Subcutaneous adipose tissue (tissue), 4 donors: ENCODE results near the gene BAG3. TPM values are rescaled to one million over a fixed set of nuclear protein-coding genes. Genes with fewer than 3 reads are reported as not detected.

Experiments used
- CTCF ChIP-seq: fragments of 450-650 bp; IDR thresholded peaks from one replicate; pipeline ENCODE4 v1.5.1; 2016; ENCODE audit warnings: low read depth, mild to moderate bottlenecking, control low read depth, antibody characterized with exemption, moderate library complexity
- total RNA-seq, 4 donors: library from RNA; depleted of rRNA; stranded (reverse); fragments of >200 nt; gene quantifications; one replicate each; pipeline ENCODE4 v1.1.0, GENCODE V29; 2016

The BAG3 gene
- total RNA-seq, 4 donors from 2014 or later: 16.1 to 33.1 (median 21.1) TPM

- TF ChIP-seq CTCF: no peak
Observed at GRCh38 chr10:119658274-119658673, 7.1 kb downstream of the BAG3 start.

DNA sequence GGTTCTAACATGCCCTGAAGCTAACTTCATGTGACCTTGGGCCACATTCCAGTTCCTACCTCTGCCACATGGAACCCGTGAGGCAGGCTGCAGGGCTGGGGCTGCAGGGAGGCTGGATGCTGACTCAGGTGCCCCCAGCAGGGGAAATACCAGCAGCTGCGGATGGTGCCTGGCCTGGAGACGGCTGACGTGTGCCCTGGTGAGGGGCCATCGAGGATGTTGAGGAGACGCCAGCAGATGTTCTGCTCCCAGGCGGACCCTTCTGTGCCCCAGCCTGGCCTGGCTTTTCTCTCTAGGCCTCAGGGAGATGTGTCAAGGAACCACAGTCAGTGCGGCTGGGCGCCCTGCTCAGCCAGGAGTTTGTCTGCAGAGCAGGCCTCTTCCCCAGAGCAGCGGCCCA lies 8.8 kb downstream of the BAG3 start:
- no peak for TF ChIP-seq CTCF

DNA sequence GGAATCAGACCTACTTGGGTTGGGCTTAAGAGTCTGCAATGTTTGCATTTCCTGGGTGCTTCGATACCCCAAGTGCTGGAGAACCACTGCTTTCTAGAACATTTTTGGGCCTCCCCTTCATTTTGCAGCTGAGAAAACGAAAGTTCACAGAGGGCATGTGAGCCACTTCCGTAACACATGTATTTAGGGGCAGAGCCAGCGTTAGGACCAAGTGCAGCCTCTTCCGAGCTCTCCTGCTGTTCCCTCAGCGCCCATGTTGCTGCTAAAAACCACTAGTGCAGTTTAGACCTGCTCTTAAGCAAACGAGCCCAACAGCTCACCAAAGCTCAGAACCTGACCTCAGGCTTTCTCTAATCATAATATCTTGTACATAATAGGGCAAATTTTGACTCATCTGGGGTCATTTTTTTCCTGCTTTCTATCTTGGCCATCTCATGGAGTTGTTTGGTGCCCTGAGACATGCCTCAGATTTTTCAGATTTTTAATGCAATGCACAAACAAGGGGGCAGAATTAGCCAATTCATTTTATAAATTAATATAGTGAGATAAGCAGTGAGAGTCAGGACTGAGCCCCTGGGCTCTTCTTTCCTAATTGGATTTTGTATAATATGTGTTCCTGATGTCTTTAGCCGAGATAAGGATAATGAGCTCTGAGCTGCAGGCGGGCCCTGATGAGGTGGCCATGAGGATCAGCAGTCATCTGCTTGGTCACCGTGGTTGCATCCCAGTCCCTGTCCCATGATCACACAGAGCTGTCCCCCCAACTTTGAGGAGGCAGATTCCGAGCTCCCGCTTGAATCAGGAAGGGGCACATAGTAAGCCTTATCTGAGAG lies 12.9 kb downstream of the BAG3 start:
- no peak for TF ChIP-seq CTCF

DNA sequence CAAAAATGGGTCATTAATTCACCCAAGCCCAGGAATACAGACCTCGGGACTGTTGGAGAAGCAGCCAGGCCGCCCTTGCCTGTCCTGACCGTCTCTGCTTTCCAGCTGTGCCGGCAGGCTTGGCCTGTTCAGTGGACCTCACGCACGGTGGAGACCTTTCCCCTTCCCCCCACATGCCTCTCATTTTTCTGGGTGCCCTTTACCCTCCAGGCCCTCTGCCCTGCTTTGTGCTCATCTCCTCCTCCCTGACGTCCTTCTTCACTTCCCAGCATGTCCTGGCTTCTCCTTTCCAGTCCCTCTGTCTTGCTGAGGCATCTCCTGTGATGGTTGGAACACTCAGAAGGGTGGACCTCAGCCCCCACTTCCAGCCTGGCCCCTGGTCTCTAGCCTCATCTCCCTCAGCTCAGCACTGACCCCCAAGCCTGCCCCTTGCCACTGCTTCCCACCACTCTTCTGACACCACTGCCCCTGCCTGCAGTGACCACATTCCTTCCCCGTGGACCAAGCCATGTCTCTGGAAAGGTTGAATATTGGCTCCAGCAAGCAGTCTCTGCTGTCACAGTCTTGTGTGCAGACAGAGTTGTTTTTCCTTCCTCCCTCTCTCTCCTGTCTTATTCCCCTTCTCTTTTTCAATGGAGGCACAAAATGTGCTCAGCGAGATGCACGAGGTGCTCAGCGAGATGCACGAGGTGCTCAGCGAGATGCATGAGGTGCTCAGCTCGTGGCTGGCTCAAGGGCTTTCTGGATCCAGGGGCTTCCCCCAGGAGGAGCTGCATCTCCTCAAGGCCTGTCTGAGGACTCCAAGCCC lies 14.9 kb downstream of the BAG3 start:
- TF ChIP-seq CTCF: no peak

DNA sequence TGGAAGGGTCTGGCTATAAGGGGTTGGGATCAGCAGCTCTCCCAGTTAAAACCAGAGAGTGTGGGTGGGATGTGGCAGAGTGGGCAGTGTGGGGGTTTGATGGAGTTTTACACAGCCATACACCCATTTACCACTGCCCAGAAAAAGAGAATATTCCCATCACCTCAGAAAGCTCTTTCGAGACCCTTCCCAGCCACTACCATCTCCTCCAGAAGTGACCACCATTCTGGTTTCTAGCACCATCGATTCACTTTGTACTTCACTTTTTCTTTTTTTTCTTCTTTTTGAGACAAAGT lies 15.5 kb downstream of the BAG3 start:
- no peak for TF ChIP-seq CTCF

GRCh38 chr10:119667562-119668328 lies 16.6 kb downstream of the BAG3 start:
- TF ChIP-seq CTCF: no peak

- no peak for TF ChIP-seq CTCF
Observed at GRCh38 chr10:119668461-119668860, 17.3 kb downstream of the BAG3 start.
